Esophagus muscularis mucosa (tissue), 3 donors: ENCODE measurements around the gene DHX16.

ENCODE experiments used
- CTCF ChIP-seq, 3 experiments: fragments of 200-600 bp in 2 of 3; fragments of 450-650 bp in 1 of 3; sonication (generic) in 2 of 3; IDR thresholded peaks; one replicate each; pipeline ENCODE4 v1.5.1; 2017 to 2019; ENCODE audit warnings: antibody characterized with exemption in 3 of 3, mild to moderate bottlenecking in 2 of 3, moderate library complexity in 1 of 3
- POLR2A ChIP-seq: fragments of 450-650 bp; IDR thresholded peaks from one replicate; pipeline ENCODE4 v1.6.1; 2017; ENCODE audit warnings: antibody characterized with exemption, moderate library complexity, mild to moderate bottlenecking, low read depth

- TF ChIP-seq CTCF (IDR thresholded peaks at IDR 0.05) (no peak), POLR2A (no peak)
These were observed 61.5 kb downstream of the DHX16 start for GRCh38 chr6:30611150-30611855.
